Stimulated activated CD4-positive, alpha-beta T cell treated with anti-CD3 and anti-CD28 coated beads, Interleukin-15, amount 100 ng/mL, for 48 hours (primary cell): ENCODE results near the gene MEF2A.
"Not testable (repeated sequence)": the region's sequence is repeated elsewhere in the genome, so short reads cannot be mapped to it uniquely, and the experiment has no call there.

Experiments used
- DNase-seq, 2 donors: peaks; one replicate each; pipeline ENCODE4 v3.0.0-alpha.2; 2020; ENCODE audit warnings: low read depth in 2 of 2

The MEF2A gene

GRCh38 chr15:99651023-99651807, 85.4 kb downstream of the MEF2A start:
- DNase-seq: no peak

GRCh38 chr15:99656205-99656604, 90.4 kb downstream of the MEF2A start:
- no peak for DNase-seq

DNA sequence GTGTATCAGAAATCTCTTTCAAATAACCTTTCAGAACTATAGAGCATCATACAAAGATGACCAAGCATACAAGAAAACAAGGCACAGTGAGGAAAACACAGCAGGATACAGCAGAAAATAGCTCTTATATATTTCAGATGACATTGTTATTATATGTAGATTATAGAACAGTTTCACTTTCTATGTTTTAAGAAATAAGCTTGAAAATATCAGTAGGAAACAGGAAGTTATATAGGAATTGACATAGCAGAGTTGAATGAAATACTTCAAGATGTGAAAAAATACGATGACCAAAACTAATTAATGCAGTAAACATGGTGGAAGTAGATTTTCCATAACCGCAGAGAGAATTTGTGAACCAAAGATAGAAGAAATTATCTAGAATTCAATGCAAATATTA, 92.2 kb downstream of the MEF2A start:
- DNase-seq: no peak

DNA sequence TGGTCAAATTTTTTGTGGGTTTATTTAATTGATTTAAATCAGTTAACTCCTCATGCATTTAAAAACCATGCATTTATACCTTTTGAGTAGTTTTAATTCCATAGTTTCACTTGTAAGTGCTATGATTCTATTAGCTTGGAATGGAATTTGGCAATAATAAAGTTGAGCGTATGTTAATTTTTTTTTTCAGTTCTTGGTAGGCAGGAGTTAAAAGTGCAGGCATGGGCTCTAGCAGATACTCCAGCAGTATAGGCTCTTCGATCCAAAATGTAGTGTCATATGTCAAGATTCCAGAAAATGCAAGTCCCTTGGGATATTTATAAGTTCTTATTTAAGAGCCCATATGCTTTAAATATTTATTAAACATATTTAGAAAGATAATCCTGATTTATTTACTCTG, 97.1 kb downstream of the MEF2A start:
- DNase-seq: no peak

GRCh38 chr15:99666073-99666472, 100.3 kb downstream of the MEF2A start:
- DNase-seq: not testable (repeated sequence)

DNA sequence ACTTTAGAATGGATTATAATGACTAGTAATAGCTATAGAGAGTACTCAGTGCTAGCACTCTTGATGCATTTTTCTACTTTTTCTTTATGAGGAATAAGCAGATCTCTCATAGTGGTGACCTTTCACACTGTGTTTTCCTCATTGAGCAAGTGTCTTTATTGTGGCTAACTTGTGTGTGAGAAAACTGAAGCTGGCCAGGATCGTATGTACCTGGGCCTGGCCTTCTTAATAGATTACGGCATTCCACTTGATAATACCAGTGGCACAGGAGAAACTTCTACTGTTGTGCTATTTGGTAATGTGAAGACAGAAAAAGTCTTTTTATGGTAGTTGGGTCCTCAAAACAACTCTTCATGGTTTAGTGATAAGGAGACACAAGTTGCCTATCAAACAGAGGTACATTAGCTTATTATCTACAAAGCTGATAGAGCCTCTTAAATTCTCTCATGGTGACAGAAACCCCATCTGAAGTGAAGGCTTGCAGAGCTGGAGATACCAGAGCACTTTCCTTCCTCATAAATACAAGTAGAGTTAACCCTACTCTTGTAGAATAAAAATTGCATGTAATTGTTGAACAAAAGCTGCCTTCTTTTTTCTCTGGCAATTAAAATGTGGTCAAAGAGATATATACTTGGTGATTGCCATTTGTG, 102.9 kb downstream of the MEF2A start:
- no peak for DNase-seq

- DNase-seq: no peak
Observed at GRCh38 chr15:99669250-99669649, 103.5 kb downstream of the MEF2A start.

GRCh38 chr15:99671926-99672635, 106.3 kb downstream of the MEF2A start:
- DNase-seq: no peak

GRCh38 chr15:99673111-99673510, 107.3 kb downstream of the MEF2A start:
- DNase-seq: no peak

GRCh38 chr15:99674279-99674678, 108.5 kb downstream of the MEF2A start:
- DNase-seq: no peak

- no peak for DNase-seq
Observed at GRCh38 chr15:99677540-99678134, 111.9 kb downstream of the MEF2A start.

DNA sequence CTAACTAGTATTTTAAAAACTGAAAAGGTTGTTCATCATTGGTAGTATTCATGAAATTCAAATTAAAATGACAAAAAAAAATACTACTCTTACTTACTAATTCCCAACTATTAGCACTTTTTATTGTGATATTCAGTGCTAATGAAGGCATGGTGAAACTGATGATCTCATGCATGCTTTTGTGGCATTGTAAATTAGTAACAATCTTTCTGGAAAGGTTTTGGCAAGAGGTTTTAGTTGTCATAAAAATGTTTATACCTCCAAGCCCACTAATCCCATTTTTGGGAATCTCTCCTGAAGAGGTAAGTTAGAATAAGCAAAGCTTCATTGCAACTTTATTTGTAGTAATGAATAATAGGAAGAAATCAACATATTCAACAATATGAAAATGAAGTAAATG, 114.5 kb downstream of the MEF2A start:
- DNase-seq: no peak

DNA sequence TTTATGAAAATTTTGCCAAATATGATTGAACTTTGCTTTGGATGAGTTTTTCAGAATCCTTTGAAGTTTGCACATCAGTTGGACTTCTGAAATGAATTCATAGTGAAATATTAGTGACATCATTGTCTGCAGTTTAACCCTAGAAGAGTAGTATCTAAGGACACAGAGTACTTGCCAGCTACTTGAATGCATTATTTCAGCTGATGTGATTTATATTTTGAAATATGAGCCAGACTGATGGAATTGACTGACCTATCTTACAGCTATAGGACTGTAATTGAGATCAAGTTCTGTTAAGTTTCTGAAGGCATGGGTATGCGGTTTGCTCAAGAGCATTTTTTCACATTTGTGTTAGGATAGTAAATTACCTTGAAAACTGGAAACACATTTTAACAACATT, 116.2 kb downstream of the MEF2A start:
- no peak for DNase-seq

GRCh38 chr15:99682455-99682854, 116.7 kb downstream of the MEF2A start:
- DNase-seq: no peak

DNA sequence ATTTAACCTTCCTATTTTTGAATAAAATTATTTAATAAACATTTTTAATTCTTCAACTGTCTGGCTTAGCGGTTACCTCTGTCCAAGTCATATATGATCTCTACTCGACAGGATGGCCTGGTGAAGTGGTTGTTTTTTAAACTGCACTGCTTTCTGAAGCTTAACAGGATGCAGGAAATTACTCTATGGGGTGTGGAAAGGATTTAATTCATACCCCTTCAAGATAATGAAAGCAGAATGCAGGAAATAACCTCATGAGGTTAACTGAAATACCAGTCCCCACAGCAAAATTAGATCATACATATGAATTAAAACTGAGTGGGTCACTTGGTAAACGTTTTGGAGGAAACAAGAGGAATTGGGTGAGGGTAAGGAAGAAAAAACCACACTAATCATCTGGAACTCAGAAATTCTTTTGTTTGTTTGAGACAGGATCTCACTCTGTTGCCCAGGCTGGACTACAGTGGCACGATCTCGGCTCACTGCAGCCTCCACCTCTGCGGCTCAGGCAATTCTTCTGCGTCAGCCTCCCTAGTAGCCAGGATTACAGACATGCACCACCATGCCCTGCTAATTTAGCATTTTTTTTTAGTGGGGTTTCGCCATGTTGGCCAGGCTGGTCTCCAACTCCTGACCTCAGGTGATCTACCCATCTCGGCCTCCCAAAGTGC, 117.4 kb downstream of the MEF2A start:
- no peak for DNase-seq

DNA sequence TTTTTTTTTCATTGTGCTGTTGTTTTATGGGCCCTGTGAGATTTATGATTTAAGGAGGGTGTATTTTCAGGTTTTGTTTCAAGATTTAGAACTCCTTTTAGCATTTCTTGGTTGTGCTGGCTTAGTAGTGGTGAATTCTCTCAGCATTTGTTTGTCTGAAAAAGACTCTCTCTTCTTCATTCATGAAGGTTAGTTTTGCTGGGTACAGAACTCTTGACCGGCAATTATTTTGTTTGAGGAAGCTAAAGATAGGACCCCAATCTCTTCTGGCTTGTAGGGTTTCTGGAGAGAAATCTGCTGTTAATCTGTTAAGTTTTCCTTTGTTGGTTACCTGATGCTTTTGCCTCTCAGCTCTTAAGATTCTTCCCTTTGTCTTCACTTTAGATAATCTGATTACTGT, 120.5 kb downstream of the MEF2A start:
- no peak for DNase-seq

- DNase-seq: no peak
Observed at GRCh38 chr15:99692825-99693224, 127.0 kb downstream of the MEF2A start.

- DNase-seq: no peak
Observed at GRCh38 chr15:99696096-99696495, 130.3 kb downstream of the MEF2A start.

GRCh38 chr15:99702895-99703602, 137.3 kb downstream of the MEF2A start:
- DNase-seq: no peak

- DNase-seq: no peak
Observed at GRCh38 chr15:99703603-99704443, 138.0 kb downstream of the MEF2A start.
